Rectal smooth muscle tissue (tissue), 1 donor: ENCODE measurements around the gene GLIS1.

Experiments
- H3K27ac ChIP-seq: one replicate; pipeline ENCODE4 v1.7.0; 2013; ENCODE audit warnings: low read depth, low read length, inconsistent platforms
- H3K27me3 ChIP-seq: one replicate; pipeline ENCODE4 v1.7.0; 2013; ENCODE audit warnings: low read length; ENCODE audit not compliant: control insufficient read depth, insufficient read depth
- H3K36me3 ChIP-seq: one replicate; pipeline ENCODE4 v1.7.0; 2013; ENCODE audit warnings: low read length; ENCODE audit not compliant: control insufficient read depth, insufficient read depth
- H3K4me1 ChIP-seq: one replicate; pipeline ENCODE4 v1.7.0; 2013; ENCODE audit warnings: low read length; ENCODE audit not compliant: control insufficient read depth, insufficient read depth
- H3K4me3 ChIP-seq: one replicate; pipeline ENCODE4 v1.7.0; 2013; ENCODE audit warnings: low read length
- H3K9ac ChIP-seq: one replicate; pipeline ENCODE4 v1.7.0; 2013; ENCODE audit warnings: low read length

The GLIS1 gene

GRCh38 chr1:53572815-53573173 lies 166.2 kb downstream of the GLIS1 start:
- Histone ChIP-seq H3K36me3 (no peaks in the 10 kb centered on the region), H3K4me3 (no peak overlapping the region), H3K4me1 (no peaks in the 10 kb centered on the region), H3K27ac (no peak overlapping the region), H3K27me3 (no peaks in the 10 kb centered on the region), H3K9ac (no peak overlapping the region)

DNA sequence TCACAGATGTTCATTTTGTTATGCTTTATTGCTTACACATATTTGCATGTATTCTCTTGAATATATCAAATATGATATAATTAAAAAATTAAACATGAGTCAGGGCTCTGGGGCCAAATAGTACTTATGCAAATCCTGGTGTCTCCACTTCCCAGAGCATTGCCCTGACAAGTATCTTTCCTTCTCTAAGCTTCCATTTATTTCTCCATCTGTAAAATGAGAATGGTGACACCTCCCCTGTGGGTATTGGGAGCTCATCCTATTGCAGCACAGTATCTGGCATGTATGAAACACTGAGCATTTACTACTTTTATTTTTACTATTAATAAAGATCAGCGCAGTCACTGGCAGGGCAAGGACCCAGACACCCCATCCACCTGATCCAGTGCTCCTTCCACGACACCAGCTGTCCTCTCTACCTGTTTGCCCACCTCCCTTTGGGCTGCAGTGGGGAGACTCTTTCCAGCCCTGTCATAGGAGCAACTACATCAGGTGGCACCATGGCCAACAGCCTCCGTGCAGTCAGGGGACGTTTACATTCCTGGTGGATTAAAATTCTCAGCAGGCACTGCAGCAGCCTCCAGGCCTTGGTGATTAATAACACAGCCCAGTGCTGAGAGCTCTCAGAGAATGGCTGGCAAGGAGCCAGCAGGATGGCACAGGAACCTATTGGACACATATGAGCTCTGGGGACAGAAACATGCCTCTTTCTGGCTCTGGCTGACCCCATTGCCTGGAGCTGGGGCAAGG lies 166.7 kb downstream of the GLIS1 start:
- Histone ChIP-seq H3K36me3 (no peaks in the 10 kb centered on the region), H3K27ac (no peak overlapping the region), H3K4me3 (no peak overlapping the region), H3K27me3 (no peaks in the 10 kb centered on the region), H3K4me1 (no peaks in the 10 kb centered on the region), H3K9ac (no peak overlapping the region)

GRCh38 chr1:53568540-53568939 lies 170.4 kb downstream of the GLIS1 start:
- H3K9ac ChIP-seq = no peak overlapping the region

DNA sequence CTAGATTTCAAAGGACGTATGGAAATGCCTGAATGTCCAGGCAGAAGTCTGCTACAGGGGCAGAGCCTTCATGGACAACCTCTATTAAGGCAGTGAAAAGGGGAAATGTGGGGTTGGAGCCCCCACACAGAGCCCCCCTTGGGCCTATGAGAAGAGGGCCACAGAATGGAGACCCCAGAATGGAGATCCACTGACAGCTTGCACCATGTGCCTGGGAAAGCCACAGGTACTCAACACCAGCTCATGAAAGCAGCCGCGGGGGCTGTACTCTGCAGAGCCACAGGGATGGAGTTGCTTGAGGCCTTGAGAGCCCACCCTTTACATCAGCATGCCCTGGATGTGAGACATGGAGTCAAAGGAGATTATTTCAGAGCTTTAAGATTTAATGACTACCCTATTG lies 171.1 kb downstream of the GLIS1 start:
- H3K27me3 ChIP-seq = no peaks in the 10 kb centered on the region
- H3K27ac ChIP-seq = no peak overlapping the region
- no peaks in the 10 kb centered on the region for H3K4me1 ChIP-seq
- H3K9ac ChIP-seq = no peak overlapping the region
- H3K36me3 ChIP-seq = no peaks in the 10 kb centered on the region
- H3K4me3 ChIP-seq = no peak overlapping the region

More at GRCh38 chr1:53568540-53568939, 170.4 kb downstream of the GLIS1 start:
- no peaks in the 10 kb centered on the region for H3K4me1 ChIP-seq
- no peaks in the 10 kb centered on the region for H3K27me3 ChIP-seq
- no peaks in the 10 kb centered on the region for H3K36me3 ChIP-seq
- no peak overlapping the region for H3K27ac ChIP-seq
- H3K4me3 ChIP-seq = no peak overlapping the region

- Histone ChIP-seq H3K4me3 (no peak overlapping the region), H3K36me3 (no peaks in the 10 kb centered on the region), H3K27me3 (no peaks in the 10 kb centered on the region), H3K9ac (no peak overlapping the region), H3K27ac (no peak overlapping the region), H3K4me1 (no peaks in the 10 kb centered on the region)
Observed at GRCh38 chr1:53567450-53567849, 171.5 kb downstream of the GLIS1 start.

DNA sequence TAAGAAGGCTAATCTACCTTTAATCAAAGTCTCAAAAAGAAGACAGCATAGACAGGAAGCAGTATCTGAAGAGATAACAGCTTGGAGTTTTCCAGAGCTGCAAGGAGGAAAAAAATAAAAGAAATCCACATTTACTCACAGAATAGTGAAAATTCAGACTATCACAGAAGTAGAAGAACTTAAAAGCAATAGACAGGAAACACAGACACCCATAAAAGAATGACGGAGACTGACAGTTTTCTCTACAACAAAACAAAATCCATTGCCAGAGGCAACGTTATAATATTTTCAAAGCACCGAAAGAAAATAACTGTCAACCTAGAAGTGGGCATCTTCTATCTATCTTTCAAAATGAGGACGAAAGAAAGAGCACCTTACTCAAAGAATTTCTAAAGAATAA lies 175.4 kb downstream of the GLIS1 start:
- Histone ChIP-seq H3K27me3 (peaks cover 3% of the 10 kb centered on the region), H3K9ac (no peak overlapping the region), H3K4me3 (no peak overlapping the region), H3K27ac (no peak overlapping the region), H3K36me3 (no peaks in the 10 kb centered on the region), H3K4me1 (peaks cover 8% of the 10 kb centered on the region)

DNA sequence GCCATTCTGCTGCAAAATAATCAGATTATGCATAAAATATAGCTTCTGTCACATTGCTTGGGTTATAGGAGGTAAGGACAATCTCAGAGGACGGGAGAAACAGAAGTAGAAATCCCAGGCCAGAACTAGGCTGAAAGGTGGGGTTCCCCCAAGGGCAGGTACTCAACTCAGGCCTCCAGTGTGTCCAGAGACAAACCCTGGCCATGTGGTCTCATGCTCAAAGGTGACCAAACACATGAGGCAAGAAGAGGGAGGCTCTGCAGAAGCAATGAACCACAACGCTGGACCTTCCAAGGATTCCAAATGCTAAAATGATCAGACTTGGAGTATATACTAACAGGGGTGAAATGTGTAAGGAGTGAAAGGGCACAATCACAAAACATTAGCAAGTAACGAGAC lies 176.0 kb downstream of the GLIS1 start:
- peaks cover 3% of the 10 kb centered on the region for H3K27me3 ChIP-seq
- no peak overlapping the region for H3K9ac ChIP-seq
- H3K4me3 ChIP-seq = no peak overlapping the region
- H3K36me3 ChIP-seq = no peaks in the 10 kb centered on the region
- H3K4me1 ChIP-seq = peaks cover 8% of the 10 kb centered on the region
- H3K27ac ChIP-seq = no peak overlapping the region

- peaks cover 8% of the 10 kb centered on the region for H3K4me1 ChIP-seq
- no peaks in the 10 kb centered on the region for H3K36me3 ChIP-seq
- H3K4me3 ChIP-seq = no peak overlapping the region
- H3K27me3 ChIP-seq = peaks cover 3% of the 10 kb centered on the region
- no peak overlapping the region for H3K27ac ChIP-seq
- H3K9ac ChIP-seq = no peak overlapping the region
Observed at GRCh38 chr1:53562291-53562980, 176.5 kb downstream of the GLIS1 start.

DNA sequence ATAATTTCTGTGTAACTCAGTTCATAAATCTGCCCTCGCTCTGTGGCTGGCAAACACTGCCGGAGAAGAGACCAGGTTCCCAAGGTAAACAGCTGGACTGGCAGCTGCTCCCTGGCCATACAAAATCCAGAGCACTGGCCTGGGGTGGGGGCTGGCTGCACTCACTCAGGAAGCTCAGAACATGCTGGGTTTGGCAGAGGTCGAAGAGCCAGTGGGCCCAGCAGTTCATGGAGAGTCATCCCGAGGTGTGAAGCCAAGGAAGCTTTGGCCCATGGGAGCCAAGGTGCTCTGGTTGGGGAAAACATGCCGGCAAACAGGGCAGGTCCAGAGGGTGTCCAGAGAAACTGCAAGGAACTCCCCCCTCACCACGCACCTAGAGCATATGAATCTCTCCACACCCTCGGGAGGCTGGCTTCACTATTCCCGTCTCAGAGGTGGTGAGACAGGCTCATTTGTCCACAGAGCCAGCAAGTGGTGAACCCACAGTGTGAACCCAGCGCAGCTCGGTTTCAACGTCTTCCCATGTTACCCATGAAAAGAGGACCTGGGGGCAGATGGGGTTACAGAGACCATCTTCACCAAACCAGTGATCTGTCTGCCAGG lies 177.4 kb downstream of the GLIS1 start:
- Histone ChIP-seq H3K36me3 (no peaks in the 10 kb centered on the region), H3K4me1 (peaks cover 8% of the 10 kb centered on the region), H3K27me3 (peaks cover 3% of the 10 kb centered on the region), H3K27ac (no peak overlapping the region), H3K4me3 (no peak overlapping the region), H3K9ac (no peak overlapping the region)

DNA sequence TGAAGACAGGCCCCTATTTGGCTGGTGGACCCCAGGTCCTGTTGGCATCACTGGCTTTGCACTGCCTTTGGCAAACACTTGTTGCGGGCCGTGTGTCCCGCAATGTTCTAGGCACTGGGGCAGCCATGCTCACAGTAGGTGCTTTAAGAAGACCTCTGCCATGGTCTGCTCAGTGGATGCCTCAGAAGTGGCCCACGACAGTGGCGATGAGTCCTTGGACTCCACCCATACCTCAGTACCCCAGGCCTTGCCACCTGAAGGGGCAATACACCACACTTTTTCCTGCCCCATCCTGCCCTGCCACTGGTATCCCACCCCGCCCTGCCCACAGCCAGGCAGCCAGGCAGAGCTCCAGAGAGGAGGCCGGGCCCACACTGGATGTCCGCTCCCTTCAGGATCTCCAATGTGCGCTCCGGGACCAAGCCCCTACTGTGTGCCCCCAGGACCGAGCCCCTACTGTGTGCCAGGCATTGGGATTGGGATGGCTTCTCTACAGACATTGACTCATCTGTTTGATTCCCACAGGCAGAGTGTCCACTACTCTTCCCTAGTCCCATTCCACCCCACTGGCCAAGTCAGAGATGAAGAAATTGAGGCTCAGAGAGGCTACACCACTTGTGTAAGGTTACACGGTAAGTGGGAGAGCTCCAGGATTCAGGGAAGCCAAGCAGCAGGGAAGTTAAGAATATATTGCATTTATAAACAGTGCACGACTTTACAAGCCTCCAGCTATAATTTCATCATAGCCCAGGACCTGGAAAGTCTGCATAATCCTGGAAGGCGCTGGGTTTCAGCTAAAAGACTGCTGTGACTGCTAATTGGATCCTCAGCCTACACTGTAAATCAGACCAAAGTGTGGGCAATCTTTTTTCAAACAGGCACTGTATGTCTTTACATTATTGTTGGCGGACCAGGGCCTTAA lies 178.1 kb downstream of the GLIS1 start:
- Histone ChIP-seq H3K27ac (no peak overlapping the region), H3K27me3 (peaks cover 3% of the 10 kb centered on the region), H3K4me1 (peaks cover 8% of the 10 kb centered on the region), H3K36me3 (no peaks in the 10 kb centered on the region), H3K4me3 (no peak overlapping the region), H3K9ac (no peak overlapping the region)

DNA sequence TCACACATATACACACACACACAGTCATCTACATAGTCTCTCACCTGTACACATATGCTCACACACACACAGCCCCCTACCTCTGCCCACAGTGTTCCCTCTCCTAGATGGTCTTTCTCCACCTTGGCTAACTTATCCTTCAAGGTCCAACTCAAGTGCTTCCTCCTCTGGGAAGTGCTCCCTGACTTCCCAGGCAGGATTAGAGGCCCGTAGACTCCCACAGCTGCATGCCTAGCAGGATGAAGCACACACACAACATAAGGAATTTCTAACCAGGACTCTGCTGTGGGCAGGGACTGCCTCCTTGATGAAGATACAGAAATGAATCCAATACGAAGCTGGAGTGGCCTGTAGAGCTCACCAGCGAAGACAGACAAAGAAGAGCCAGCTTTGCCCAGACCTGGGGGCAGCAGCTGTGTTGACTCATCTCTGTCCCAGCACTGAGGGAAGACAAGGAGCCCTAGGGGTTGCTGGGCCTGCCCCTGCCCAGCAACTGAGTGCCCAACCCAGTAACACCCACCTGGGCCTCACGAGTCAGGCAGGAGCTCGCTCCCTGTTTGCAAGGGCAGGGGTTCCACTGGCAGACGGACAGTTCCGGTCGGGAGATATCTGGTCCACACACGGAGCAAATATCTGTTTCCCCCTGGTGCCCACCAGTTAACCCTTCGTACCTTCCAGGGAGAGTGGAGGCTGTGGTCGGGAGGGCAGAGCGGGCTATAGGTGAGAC lies 178.9 kb downstream of the GLIS1 start:
- Histone ChIP-seq H3K27ac (no peak overlapping the region), H3K9ac (no peak overlapping the region), H3K4me1 (peaks cover 8% of the 10 kb centered on the region), H3K36me3 (no peaks in the 10 kb centered on the region), H3K27me3 (peaks cover 3% of the 10 kb centered on the region), H3K4me3 (no peak overlapping the region)
